NT2/D1 (cell line): ENCODE measurements around the gene RNF2.

Source experiments
- SUZ12 ChIP-seq: IDR thresholded peaks from 2 replicates; pipeline ENCODE4 v1.6.1; 2011; ENCODE audit not compliant: insufficient read length, insufficient read depth; ENCODE audit errors: extremely low read depth
- ZNF274 ChIP-seq: IDR thresholded peaks from 2 replicates; pipeline ENCODE4 v1.6.1; 2011; ENCODE audit warnings: mild to moderate bottlenecking, low read depth, low read length

GRCh38 chr1:185094761-185095160 is 49.4 kb downstream of the RNF2 start:
- TF ChIP-seq ZNF274 (no peak), SUZ12 (no peak)
